Lung (tissue), 12 donors: ENCODE measurements around the gene SDC4. TPM values are rescaled to one million over a fixed set of nuclear protein-coding genes. Genes with fewer than 3 reads are reported as not detected.

Source experiments
- ATAC-seq: fragments of 200-7000 bp; cut with Tn5 transposase; one replicate; pipeline ENCODE4 v1.9.1; 2020; ENCODE audit warnings: moderate number of reproducible peaks; ENCODE audit not compliant: insufficient read depth, low FRiP score
- DNase-seq, 3 donors: peaks; one replicate each; pipeline ENCODE4 v3.0.0-alpha.2; 2013 to 2017
- H3K27ac ChIP-seq, 2 donors: one replicate each; pipeline ENCODE4 v1.5.1; 2013; ENCODE audit warnings: mild to moderate bottlenecking in 2 of 2, moderate library complexity in 2 of 2, control low read depth in 1 of 2, inconsistent platforms in 1 of 2, low read depth in 1 of 2, low read length in 1 of 2
- H3K27me3 ChIP-seq, 3 donors: one replicate each; pipeline ENCODE4 v1.5.1; 2013; ENCODE audit warnings: low read length in 2 of 3; ENCODE audit not compliant: control insufficient read depth in 3 of 3, insufficient read depth in 3 of 3
- H3K36me3 ChIP-seq, 4 donors: one replicate each; pipeline ENCODE4 v1.5.1; 2013; ENCODE audit warnings: low read length in 4 of 4, mild to moderate bottlenecking in 1 of 4, moderate library complexity in 1 of 4; ENCODE audit not compliant: control insufficient read depth in 4 of 4, insufficient read depth in 4 of 4
- H3K4me1 ChIP-seq, 5 donors: one replicate each; pipeline ENCODE4 v1.5.1; 2013; ENCODE audit warnings: low read length in 5 of 5, mild to moderate bottlenecking in 2 of 5, moderate library complexity in 1 of 5; ENCODE audit not compliant: control insufficient read depth in 5 of 5, insufficient read depth in 5 of 5
- H3K4me3 ChIP-seq: one replicate; pipeline ENCODE4 v1.5.1; 2013; ENCODE audit warnings: mild to moderate bottlenecking, control low read depth, moderate library complexity
- H3K9ac ChIP-seq, 2 donors: one replicate each; pipeline ENCODE4 v1.5.1; 2013; ENCODE audit warnings: low read length in 2 of 2, control low read depth in 1 of 2; ENCODE audit not compliant: insufficient read depth in 1 of 2
- H3K9me3 ChIP-seq, 4 donors: one replicate each; pipeline ENCODE4 v1.5.1; 2013; ENCODE audit warnings: low read length in 3 of 4, mild to moderate bottlenecking in 1 of 4, moderate library complexity in 1 of 4; ENCODE audit not compliant: control insufficient read depth in 4 of 4, insufficient read depth in 3 of 4
- CTCF ChIP-seq: IDR thresholded peaks from 2 replicates; pipeline ENCODE4 v1.5.1; 2012; ENCODE audit warnings: mild to moderate bottlenecking; ENCODE audit errors: control extremely low read depth, extremely low read depth
- WGBS, 2 donors: extraction: QIAGEN DNeasy Blood & Tissue Kit; methylation state at CpG; one replicate each; pipeline ENCODE4 v1.1.7; 2013; 5-methylcytosine and 5-hydroxymethylcytosine counted together
- polyA plus RNA-seq, 2 donors: library from polyadenylated mRNA; stranded (reverse); fragments of 200-250 nt; gene quantifications; one replicate each; pipeline ENCODE4 v1.2.1, GENCODE V29; 2013
- total RNA-seq, 2 donors: library from RNA; depleted of rRNA in 1 of 2; stranded (reverse); fragments of >200 nt in 1 of 2; gene quantifications; one replicate each; pipeline ENCODE4 v1.2.1, GENCODE V29; 2014 to 2021
- donor health status: control.
- donor health status: control.
- donor health status: Bipolar disorder and iron deficiency.
- donor health status: healthy.
- donor health status: DM: yes; HTN: yes; CAD: no.

Gene SDC4
- total and polyA plus RNA-seq, 4 donors, result 239 to 313 (median 254) TPM

- TF ChIP-seq CTCF, result no peak
- no peak for ATAC-seq
- DNase-seq, result no peak
- H3K9me3 ChIP-seq, result no peaks in the 10 kb centered on the region
- H3K4me1 ChIP-seq, result peaks cover 0 to 7% (median 0%) of the 10 kb centered on the region in 5 donors
- H3K4me3 ChIP-seq, result no peak overlapping the region
- no peaks in the 10 kb centered on the region for H3K36me3 ChIP-seq
- 90 to 91% methylated on average over 4 of the region's 4 CpGs for WGBS, 2 donors
- H3K27me3 ChIP-seq, result peaks cover 0 to 13% (median 11%) of the 10 kb centered on the region in 3 donors
- H3K9ac ChIP-seq, result no peak overlapping the region
- H3K27ac ChIP-seq, result no peak overlapping the region
Observed at GRCh38 chr20:45288376-45288775, 59.8 kb downstream of the SDC4 start.

DNA sequence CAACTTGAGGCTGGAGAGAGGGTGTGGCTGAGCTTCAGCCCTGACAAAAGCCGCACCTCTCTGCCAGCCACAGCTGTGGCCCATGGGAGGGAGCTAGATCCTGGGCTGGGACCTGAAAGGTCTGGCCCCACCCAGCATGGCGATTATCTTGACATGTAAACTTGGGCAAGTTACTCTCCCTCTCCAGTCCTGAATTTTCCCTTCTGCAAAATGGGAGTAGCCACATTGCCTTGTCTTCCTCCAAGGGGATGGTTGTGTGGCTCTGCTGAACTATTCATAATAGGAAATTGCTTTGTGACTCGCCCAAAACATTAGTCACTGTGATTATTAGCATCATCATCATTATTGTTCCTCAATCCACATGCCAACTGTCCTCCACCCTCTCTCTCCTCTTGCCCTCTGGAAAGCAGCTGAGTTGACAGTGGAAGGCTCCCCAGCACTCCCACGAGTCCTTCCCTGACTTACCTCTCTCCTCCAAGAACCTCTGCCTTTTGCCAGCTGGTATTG lies 64.6 kb downstream of the SDC4 start:
- 55 to 59% methylated on average over 4 of the region's 4 CpGs for WGBS, 2 donors
- DNase-seq (no peak), ATAC-seq (no peak)
- H3K36me3 ChIP-seq, result no peaks in the 10 kb centered on the region
- H3K27ac ChIP-seq, result no peak overlapping the region
- no peak overlapping the region for H3K9ac ChIP-seq
- H3K4me3 ChIP-seq, result no peak overlapping the region
- no peaks in the 10 kb centered on the region for H3K4me1 ChIP-seq
- H3K27me3 ChIP-seq, result peaks cover 0 to 12% (median 0%) of the 10 kb centered on the region in 3 donors
- no peak for TF ChIP-seq CTCF
- H3K9me3 ChIP-seq, result no peaks in the 10 kb centered on the region

- ATAC-seq, result no peak
- no peaks in the 10 kb centered on the region for H3K9me3 ChIP-seq
- no peak overlapping the region for H3K9ac ChIP-seq
- no peak for TF ChIP-seq CTCF
- WGBS, 2 donors, result 78 to 85% methylated on average over 7 of the region's 7 CpGs
- DNase-seq, result no peak
- no peaks in the 10 kb centered on the region for H3K4me1 ChIP-seq
- H3K4me3 ChIP-seq, result no peak overlapping the region
- H3K27ac ChIP-seq, result no peak overlapping the region
- H3K27me3 ChIP-seq, result peaks cover 0 to 12% (median 0%) of the 10 kb centered on the region in 3 donors
- H3K36me3 ChIP-seq, result no peaks in the 10 kb centered on the region
Observed at GRCh38 chr20:45282700-45283550, 65.3 kb downstream of the SDC4 start.
